Activated CD4-positive, alpha-beta T cell treated with anti-CD3 and anti-CD28 coated beads for 48 hours (primary cell): ENCODE measurements around the gene ANKS6.
A peak's percentile ranks its signal among the peaks of the same experiment; 100 is the strongest.

Experiments used
- DNase-seq: peaks from one replicate; pipeline ENCODE4 v3.0.0-alpha.2; 2020

The ANKS6 gene

GRCh38 chr9:98790842-98791607 is 5.3 kb downstream of the ANKS6 start:
- DNase-seq, result peak; percentile 71

- no peak for DNase-seq
Observed at GRCh38 chr9:98790134-98790841, 6.1 kb downstream of the ANKS6 start.

- no peak for DNase-seq
Observed at GRCh38 chr9:98789483-98790133, 6.7 kb downstream of the ANKS6 start.

GRCh38 chr9:98787766-98788335 is 8.5 kb downstream of the ANKS6 start:
- no peak for DNase-seq

GRCh38 chr9:98786750-98787510 is 9.4 kb downstream of the ANKS6 start:
- no peak for DNase-seq

- DNase-seq, result no peak
Observed at GRCh38 chr9:98784831-98785806, 11.2 kb downstream of the ANKS6 start.

GRCh38 chr9:98783518-98784226 is 12.7 kb downstream of the ANKS6 start:
- DNase-seq, result no peak

- DNase-seq, result no peak
Observed at GRCh38 chr9:98781588-98782383, 14.6 kb downstream of the ANKS6 start.

- no peak for DNase-seq
Observed at GRCh38 chr9:98780059-98780749, 16.2 kb downstream of the ANKS6 start.

- DNase-seq, result no peak
Observed at GRCh38 chr9:98778711-98779530, 17.4 kb downstream of the ANKS6 start.

- DNase-seq, result no peak
Observed at GRCh38 chr9:98778251-98778650, 18.1 kb downstream of the ANKS6 start.

- no peak for DNase-seq
Observed at GRCh38 chr9:98777618-98778017, 18.7 kb downstream of the ANKS6 start.

- peak; percentile 48 for DNase-seq
Observed at GRCh38 chr9:98775831-98776441, 20.4 kb downstream of the ANKS6 start.

GRCh38 chr9:98774746-98775145 is 21.6 kb downstream of the ANKS6 start:
- DNase-seq, result peak; percentile 49

GRCh38 chr9:98773721-98774120 is 22.6 kb downstream of the ANKS6 start:
- no peak for DNase-seq

GRCh38 chr9:98772364-98773155 is 23.8 kb downstream of the ANKS6 start:
- DNase-seq, result no peak
